ENCODE measurements around the gene SCT.

SCT gene

GRCh38 chr11:621838-622237, 5.1 kb downstream of the SCT start:
- DNase-seq (ENCODE audit: low spot score) = no peak

GRCh38 chr11:620935-621814, 5.8 kb downstream of the SCT start:
- DNase-seq (ENCODE audit: low spot score) = no peak

- no peak for DNase-seq (ENCODE audit: low spot score)
These were observed 6.8 kb downstream of the SCT start for GRCh38 chr11:620201-620600.

- DNase-seq (ENCODE audit: low spot score) = no peak
These were observed 7.3 kb downstream of the SCT start for GRCh38 chr11:619628-620050.

- DNase-seq (ENCODE audit: low spot score) = no peak
These were observed 7.9 kb downstream of the SCT start for GRCh38 chr11:618856-619627.

GRCh38 chr11:617912-618682, 8.9 kb downstream of the SCT start:
- DNase-seq (ENCODE audit: low spot score) = no peak

- DNase-seq (ENCODE audit: low spot score) = no peak
These were observed 9.6 kb downstream of the SCT start for GRCh38 chr11:617199-617911.

GRCh38 chr11:616320-617198, 10.4 kb downstream of the SCT start:
- DNase-seq (ENCODE audit: low spot score) = peak; percentile 62

- peak; percentile 95 for DNase-seq (ENCODE audit: low spot score)
These were observed 11.3 kb downstream of the SCT start, which contains the start of gene IRF7 for GRCh38 chr11:615504-616319. IRF7 (minus strand) TSS chr11:615950; CDS start chr11:615364, 586 bp downstream.

GRCh38 chr11:614623-615503, 12.1 kb downstream of the SCT start:
- DNase-seq (ENCODE audit: low spot score) = peak; percentile 67

- DNase-seq (ENCODE audit: low spot score) = peak; percentile 63
These were observed 12.9 kb downstream of the SCT start for GRCh38 chr11:614021-614622.

- peak; percentile 69 for DNase-seq (ENCODE audit: low spot score)
These were observed 13.5 kb downstream of the SCT start for GRCh38 chr11:613369-613968.

- no peak for DNase-seq (ENCODE audit: low spot score)
These were observed 14.1 kb downstream of the SCT start for GRCh38 chr11:612961-613300.

- peak; percentile 70 for DNase-seq (ENCODE audit: low spot score)
These were observed 14.6 kb downstream of the SCT start for GRCh38 chr11:612201-612960.

- DNase-seq (ENCODE audit: low spot score) = peak; percentile 63
These were observed 15.7 kb downstream of the SCT start for GRCh38 chr11:611001-611996.

Measured in left forelimb (tissue), 1 donor.